HCT116 (cell line): ENCODE measurements around the gene PRSS56.

Experiments
- POLR2AphosphoS5 ChIP-seq: IDR thresholded peaks from 2 replicates; pipeline ENCODE4 v1.6.1; 2011; ENCODE audit warnings: mild to moderate bottlenecking, low read depth, low read length, moderate library complexity
- SP1 ChIP-seq: IDR thresholded peaks from 2 replicates; pipeline ENCODE4 v1.6.1; 2012; ENCODE audit warnings: low read depth
- TF ChIP-seq, protein P1 (sequence below), 3 experiments: fragments of 200-600 bp in 1 of 3; sonication (generic) in 1 of 3; IDR thresholded peaks in 2 of 3; conservative IDR thresholded peaks in 1 of 3; 2 replicates each; pipeline ENCODE4 v1.5.1; 2012 to 2017; ENCODE audit warnings: low read depth in 2 of 3, low read length in 2 of 3, antibody characterized with exemption in 1 of 3, borderline replicate concordance in 1 of 3, control low read depth in 1 of 3, mild to moderate bottlenecking in 1 of 3, mixed read lengths in 1 of 3, mixed run types in 1 of 3, moderate library complexity in 1 of 3; ENCODE audit not compliant: insufficient read depth in 1 of 3
- TF ChIP-seq, protein P2 (sequence below): IDR thresholded peaks from 2 replicates; pipeline ENCODE4 v1.6.1; 2011; ENCODE audit warnings: mild to moderate bottlenecking, low read length, moderate library complexity; ENCODE audit not compliant: insufficient replicate concordance; ENCODE audit errors: extremely low read depth

DNA sequence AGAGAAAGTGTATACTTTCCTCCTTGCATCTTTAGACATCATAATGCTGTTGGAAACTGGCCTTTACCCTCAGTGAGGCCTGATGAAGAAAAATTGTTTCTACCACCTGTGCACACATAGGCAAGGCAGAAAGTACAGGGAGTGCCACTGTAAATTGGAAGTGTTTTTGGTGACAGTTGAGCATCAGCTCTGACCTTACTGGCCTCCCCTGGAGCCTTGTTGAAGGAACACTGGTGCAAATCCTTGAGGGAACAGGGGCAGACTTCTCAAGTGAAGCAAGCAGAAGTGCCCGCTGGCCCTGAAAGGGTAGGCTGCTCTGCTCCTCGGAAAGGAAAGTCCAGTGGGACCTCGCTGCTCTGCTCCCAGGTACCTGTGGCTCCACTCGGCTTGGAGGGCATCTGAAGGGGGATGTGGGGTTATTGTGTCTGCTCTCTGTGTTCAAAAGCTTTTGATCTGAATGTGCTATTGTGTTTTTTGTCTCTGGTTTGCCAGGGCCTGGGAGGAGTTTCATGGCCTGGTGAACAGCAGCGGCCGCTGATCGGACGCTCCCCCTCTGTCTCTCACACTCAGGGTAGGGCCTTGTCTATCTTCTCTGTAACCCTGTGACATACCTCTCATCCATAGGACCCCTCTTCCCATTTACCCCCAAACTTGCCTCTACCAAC lies 53.7 kb downstream of the PRSS56 start:
- TF ChIP-seq, protein P1, sequence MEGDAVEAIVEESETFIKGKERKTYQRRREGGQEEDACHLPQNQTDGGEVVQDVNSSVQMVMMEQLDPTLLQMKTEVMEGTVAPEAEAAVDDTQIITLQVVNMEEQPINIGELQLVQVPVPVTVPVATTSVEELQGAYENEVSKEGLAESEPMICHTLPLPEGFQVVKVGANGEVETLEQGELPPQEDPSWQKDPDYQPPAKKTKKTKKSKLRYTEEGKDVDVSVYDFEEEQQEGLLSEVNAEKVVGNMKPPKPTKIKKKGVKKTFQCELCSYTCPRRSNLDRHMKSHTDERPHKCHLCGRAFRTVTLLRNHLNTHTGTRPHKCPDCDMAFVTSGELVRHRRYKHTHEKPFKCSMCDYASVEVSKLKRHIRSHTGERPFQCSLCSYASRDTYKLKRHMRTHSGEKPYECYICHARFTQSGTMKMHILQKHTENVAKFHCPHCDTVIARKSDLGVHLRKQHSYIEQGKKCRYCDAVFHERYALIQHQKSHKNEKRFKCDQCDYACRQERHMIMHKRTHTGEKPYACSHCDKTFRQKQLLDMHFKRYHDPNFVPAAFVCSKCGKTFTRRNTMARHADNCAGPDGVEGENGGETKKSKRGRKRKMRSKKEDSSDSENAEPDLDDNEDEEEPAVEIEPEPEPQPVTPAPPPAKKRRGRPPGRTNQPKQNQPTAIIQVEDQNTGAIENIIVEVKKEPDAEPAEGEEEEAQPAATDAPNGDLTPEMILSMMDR (IDR thresholded peaks at IDR 0.05 in 2 of 3, conservative IDR thresholded peaks at IDR 0.05 in 1 of 3; ENCODE audit: borderline replicate concordance in 1 of 3, insufficient read depth in 1 of 3, low read depth in 2 of 3, low read length in 2 of 3), result no peak
- TF ChIP-seq POLR2AphosphoS5 (no peak), SP1 (no peak)
- TF ChIP-seq, protein P2, sequence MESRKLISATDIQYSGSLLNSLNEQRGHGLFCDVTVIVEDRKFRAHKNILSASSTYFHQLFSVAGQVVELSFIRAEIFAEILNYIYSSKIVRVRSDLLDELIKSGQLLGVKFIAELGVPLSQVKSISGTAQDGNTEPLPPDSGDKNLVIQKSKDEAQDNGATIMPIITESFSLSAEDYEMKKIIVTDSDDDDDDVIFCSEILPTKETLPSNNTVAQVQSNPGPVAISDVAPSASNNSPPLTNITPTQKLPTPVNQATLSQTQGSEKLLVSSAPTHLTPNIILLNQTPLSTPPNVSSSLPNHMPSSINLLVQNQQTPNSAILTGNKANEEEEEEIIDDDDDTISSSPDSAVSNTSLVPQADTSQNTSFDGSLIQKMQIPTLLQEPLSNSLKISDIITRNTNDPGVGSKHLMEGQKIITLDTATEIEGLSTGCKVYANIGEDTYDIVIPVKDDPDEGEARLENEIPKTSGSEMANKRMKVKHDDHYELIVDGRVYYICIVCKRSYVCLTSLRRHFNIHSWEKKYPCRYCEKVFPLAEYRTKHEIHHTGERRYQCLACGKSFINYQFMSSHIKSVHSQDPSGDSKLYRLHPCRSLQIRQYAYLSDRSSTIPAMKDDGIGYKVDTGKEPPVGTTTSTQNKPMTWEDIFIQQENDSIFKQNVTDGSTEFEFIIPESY, result no peak
